Sigmoid colon (tissue), 7 donors: ENCODE data around the gene FYB1. TPM values are rescaled to one million over a fixed set of nuclear protein-coding genes. Genes with fewer than 3 reads are reported as not detected.

Source experiments
- DNase-seq: peaks from one replicate; pipeline ENCODE4 v3.0.0-alpha.2; 2019
- H3K27ac ChIP-seq, 4 donors: fragments of 200-600 bp; sonication (generic); one replicate each; pipeline ENCODE4 v1.5.1; 2016 to 2019; ENCODE audit warnings: mild to moderate bottlenecking in 1 of 4
- H3K27me3 ChIP-seq, 3 donors: fragments of 200-600 bp; sonication (generic); one replicate each; pipeline ENCODE4 v1.5.1; 2019; ENCODE audit warnings: mild to moderate bottlenecking in 1 of 3
- H3K36me3 ChIP-seq, 4 donors: fragments of 200-600 bp; sonication (generic); one replicate each; pipeline ENCODE4 v1.5.1; 2016 to 2019
- H3K4me1 ChIP-seq, 4 donors: fragments of 200-600 bp; sonication (generic); one replicate each; pipeline ENCODE4 v1.5.1; 2017 to 2019
- H3K4me3 ChIP-seq, 4 donors: fragments of 200-600 bp; sonication (generic); one replicate each; pipeline ENCODE4 v1.5.1; 2017 to 2019; ENCODE audit warnings: mild to moderate bottlenecking in 2 of 4, moderate library complexity in 1 of 4
- H3K9me3 ChIP-seq, 4 donors: fragments of 200-600 bp in 3 of 4; sonication (generic) in 3 of 4; one replicate each; pipeline versions ENCODE4 v1.5.1 to v1.6.1; 2013 to 2019
- CTCF ChIP-seq, 4 experiments: fragments of 450-650 bp in 3 of 4; fragments of 200-600 bp in 1 of 4; IDR thresholded peaks; one replicate each; pipeline ENCODE4 v1.5.1; 2016 to 2019; ENCODE audit warnings: antibody characterized with exemption in 4 of 4, mild to moderate bottlenecking in 3 of 4, moderate library complexity in 2 of 4
- EP300 ChIP-seq, 4 donors: sonication (generic); formaldehyde crosslinking; IDR thresholded peaks; one replicate each; pipeline ENCODE4 v1.6.1; 2017; ENCODE audit warnings: antibody characterized with exemption in 4 of 4
- POLR2A ChIP-seq, 2 donors: fragments of 450-650 bp; IDR thresholded peaks; one replicate each; pipeline ENCODE4 v1.6.1; 2016; ENCODE audit warnings: antibody characterized with exemption in 2 of 2, mild to moderate bottlenecking in 2 of 2, moderate library complexity in 2 of 2
- POLR2AphosphoS5 ChIP-seq, 4 donors: sonication (generic); formaldehyde crosslinking; IDR thresholded peaks; one replicate each; pipeline ENCODE4 v1.6.1; 2017; ENCODE audit warnings: antibody characterized with exemption in 4 of 4
- WGBS, 2 donors: extraction: QIAGEN DNeasy Blood & Tissue Kit; methylation state at CpG; one replicate each; pipeline ENCODE4 v1.1.7; 2013; 5-methylcytosine and 5-hydroxymethylcytosine counted together
- intact Hi-C: fragments of 100-400 bp; cut with DNase I; formaldehyde crosslinking; loops from one replicate; pipeline ENCODE4 v1.15.1; 2023
- polyA plus RNA-seq, 3 donors: library from polyadenylated mRNA; stranded (reverse); fragments of 200-250 nt; gene quantifications; one replicate each; pipeline ENCODE4 v1.2.3, GENCODE V29; 2013
- total RNA-seq, 4 donors: library from RNA; depleted of rRNA; stranded (reverse); fragments of >200 nt; gene quantifications; one replicate each; pipeline ENCODE4 v1.1.0, GENCODE V29; 2016
- donor health status: healthy with polysubstance abuse.
- donor health status: Bipolar disorder and iron deficiency.
- donor health status: healthy.

Gene FYB1
- total and polyA plus RNA-seq, 7 donors: 2.8 to 18.2 (median 11.1) TPM

- intact Hi-C loops: loop anchor here (2.0 kb wide), 1 partner anchor 86 kb away; no protein-coding TSS in a partner anchor
- Histone ChIP-seq H3K27ac (no peak overlapping the region), H3K4me1 (peaks cover 0 to 20% (median 1%) of the 10 kb centered on the region in 4 donors), H3K9me3 (no peaks in the 10 kb centered on the region), H3K27me3 (no peaks in the 10 kb centered on the region), H3K36me3 (no peaks in the 10 kb centered on the region), H3K4me3 (no peak overlapping the region)
- TF ChIP-seq POLR2AphosphoS5 (IDR thresholded peaks at IDR 0.05) (peak in 2 of 4 donors; percentile 12 to 27), EP300 (IDR thresholded peaks at IDR 0.05) (no peak), CTCF (IDR thresholded peaks at IDR 0.05) (peak; percentile 78 to 91 (median 84))
- peak; percentile 81 for DNase-seq
- WGBS, 2 donors: 2 to 17% methylated on average over 3 of the region's 3 CpGs
Measured at GRCh38 chr5:39080597-39081204, 138.7 kb downstream of the FYB1 start.

- WGBS, 2 donors: 57 to 71% methylated on average over 2 of the region's 2 CpGs
- Histone ChIP-seq H3K9me3 (no peaks in the 10 kb centered on the region), H3K4me3 (no peak overlapping the region), H3K36me3 (no peaks in the 10 kb centered on the region), H3K27me3 (no peaks in the 10 kb centered on the region), H3K27ac (no peak overlapping the region), H3K4me1 (peaks cover 0 to 25% (median 1%) of the 10 kb centered on the region in 4 donors)
- intact Hi-C loops: loop anchor here (2.0 kb wide), 1 partner anchor 85 kb away; no protein-coding TSS in a partner anchor
- DNase-seq: no peak
- TF ChIP-seq POLR2A (IDR thresholded peaks at IDR 0.05): no peak
- no peak for TF ChIP-seq CTCF (IDR thresholded peaks at IDR 0.05)
- TF ChIP-seq POLR2AphosphoS5 (IDR thresholded peaks at IDR 0.05): no peak
- TF ChIP-seq EP300 (IDR thresholded peaks at IDR 0.05): no peak
Measured at GRCh38 chr5:39080168-39080567, 139.2 kb downstream of the FYB1 start.

GRCh38 chr5:39079147-39079546 lies 140.2 kb downstream of the FYB1 start:
- Histone ChIP-seq H3K9me3 (no peaks in the 10 kb centered on the region), H3K27ac (no peak overlapping the region), H3K4me1 (peaks cover 0 to 25% (median 1%) of the 10 kb centered on the region in 4 donors), H3K4me3 (no peak overlapping the region), H3K36me3 (no peaks in the 10 kb centered on the region), H3K27me3 (no peaks in the 10 kb centered on the region)
- intact Hi-C loops: loop anchor here (10.0 kb wide), 2 partner anchors 644 to 1234 kb away; partner anchors contain the start of gene GDNF
- no peak for DNase-seq
- 77 to 84% methylated on average over 2 of the region's 2 CpGs for WGBS, 2 donors
- no peak for TF ChIP-seq EP300 (IDR thresholded peaks at IDR 0.05)
- TF ChIP-seq POLR2AphosphoS5 (IDR thresholded peaks at IDR 0.05): no peak
- no peak for TF ChIP-seq POLR2A (IDR thresholded peaks at IDR 0.05)
- no peak for TF ChIP-seq CTCF (IDR thresholded peaks at IDR 0.05)

DNA sequence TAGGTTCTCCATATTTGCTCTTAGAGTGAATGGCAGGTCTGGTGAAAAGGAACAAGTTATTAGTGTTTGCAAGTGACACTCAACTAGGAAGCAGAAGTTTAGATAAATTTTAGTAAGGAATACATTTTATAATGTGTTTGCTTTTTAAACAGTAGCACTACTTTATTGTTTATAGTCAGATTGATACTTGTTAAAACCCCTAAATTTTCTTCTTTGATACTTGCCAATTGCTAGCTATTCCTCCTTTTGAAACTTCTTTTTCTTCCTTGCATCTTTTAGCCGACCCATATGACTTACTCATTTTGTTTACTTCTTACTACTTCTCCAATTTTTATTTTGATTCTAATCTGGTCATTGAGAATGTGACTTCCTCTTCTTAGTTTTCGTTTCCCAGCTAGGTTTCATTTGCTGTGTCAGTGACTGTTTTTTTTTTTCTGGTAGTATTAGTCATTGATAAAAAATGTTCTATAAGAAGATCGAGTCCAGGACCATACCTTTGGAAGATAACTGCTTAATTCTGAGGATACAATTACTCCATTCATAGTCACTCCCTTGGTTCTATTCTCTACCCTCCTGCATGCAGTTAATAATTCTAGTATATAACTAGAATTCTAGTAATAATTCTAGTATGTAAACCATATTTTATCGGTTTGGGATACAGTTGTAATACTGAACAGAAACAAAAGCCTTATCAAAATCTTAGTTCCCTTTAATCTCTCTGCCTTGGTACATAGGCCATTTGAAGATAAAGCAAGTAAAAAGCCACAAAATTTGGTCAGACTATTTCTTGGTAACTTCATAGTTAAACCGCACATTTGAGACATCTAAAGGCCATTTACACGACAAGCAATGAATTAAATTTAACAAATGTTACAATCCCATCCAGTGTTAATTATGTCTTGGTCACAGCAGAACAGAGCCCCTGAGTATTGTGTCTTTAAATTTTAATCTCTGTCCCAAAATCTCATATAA lies 142.3 kb downstream of the FYB1 start:
- intact Hi-C loops: loop anchor here (10.0 kb wide), 2 partner anchors 642 to 1232 kb away; partner anchors contain the start of gene GDNF

More for the DNA sequence above, 142.3 kb downstream of the FYB1 start:
- no peaks in the 10 kb centered on the region for H3K27me3 ChIP-seq
- 43 to 60% methylated on average over 6 of the region's 6 CpGs for WGBS, 2 donors
- H3K36me3 ChIP-seq: no peaks in the 10 kb centered on the region
- TF ChIP-seq POLR2AphosphoS5 (IDR thresholded peaks at IDR 0.05): peak in 1 of 4 donors; percentile 33
- no peak for TF ChIP-seq EP300 (IDR thresholded peaks at IDR 0.05)
- TF ChIP-seq CTCF (IDR thresholded peaks at IDR 0.05): no peak
- H3K27ac ChIP-seq: peak overlapping the region; percentile 95 to 100 (median 98)
- H3K9me3 ChIP-seq: no peaks in the 10 kb centered on the region
- peaks cover 0 to 35% (median 6%) of the 10 kb centered on the region in 4 donors for H3K4me1 ChIP-seq
- DNase-seq: no peak
- H3K4me3 ChIP-seq: peak overlapping the region in 1 of 4 donors; percentile 9
